Heart left ventricle (tissue), 16 donors: ENCODE results near the gene SHLD1. TPM values are rescaled to one million over a fixed set of nuclear protein-coding genes. Genes with fewer than 3 reads are reported as not detected.

Experiments
- ATAC-seq, 4 donors: fragments of 200-7000 bp; cut with Tn5 transposase; one replicate each; pipeline ENCODE4 v1.9.1; 2020 to 2022; ENCODE audit warnings: moderate library complexity in 4 of 4, mild to moderate bottlenecking in 3 of 4, moderate number of reproducible peaks in 1 of 4
- DNase-seq, 5 donors: peaks; one replicate each; pipeline ENCODE4 v3.0.0-alpha.2; 2020
- H3K27ac ChIP-seq, 12 donors: fragments of 200-600 bp; sonication (generic) in 4 of 12; one replicate each; pipeline versions ENCODE4 v1.5.0 to v1.8.0; 2016 to 2022; ENCODE audit warnings: mild to moderate bottlenecking in 2 of 12
- H3K27me3 ChIP-seq, 9 donors: fragments of 200-600 bp; sonication (generic) in 2 of 9; one replicate each; pipeline versions ENCODE4 v1.5.1 to v1.8.0; 2016 to 2022; ENCODE audit warnings: mild to moderate bottlenecking in 3 of 9
- H3K36me3 ChIP-seq, 9 donors: fragments of 200-600 bp; sonication (generic) in 2 of 9; one replicate each; pipeline versions ENCODE4 v1.5.0 to v1.8.0; 2018 to 2022; ENCODE audit warnings: mild to moderate bottlenecking in 2 of 9
- H3K4me1 ChIP-seq, 12 donors: fragments of 200-600 bp; sonication (generic) in 4 of 12; one replicate each; pipeline versions ENCODE4 v1.5.0 to v1.8.0; 2016 to 2022; ENCODE audit warnings: mild to moderate bottlenecking in 3 of 12
- H3K4me3 ChIP-seq, 12 donors: fragments of 200-600 bp; sonication (generic) in 4 of 12; one replicate each; pipeline versions ENCODE4 v1.5.0 to v1.8.0; 2017 to 2022; ENCODE audit warnings: mild to moderate bottlenecking in 9 of 12, moderate library complexity in 4 of 12
- H3K9me3 ChIP-seq, 12 donors: fragments of 200-600 bp; sonication (generic) in 4 of 12; one replicate each; pipeline versions ENCODE4 v1.5.0 to v1.8.0; 2016 to 2022; ENCODE audit warnings: mild to moderate bottlenecking in 1 of 12
- CTCF ChIP-seq, 12 donors: fragments of 200-600 bp; sonication (generic) in 4 of 12; IDR thresholded peaks; one replicate each; pipeline versions ENCODE4 v1.5.0 to v1.8.0; 2018 to 2022; ENCODE audit warnings: antibody characterized with exemption in 12 of 12, mild to moderate bottlenecking in 5 of 12
- POLR2A ChIP-seq, 2 donors: fragments of 450-650 bp; IDR thresholded peaks; one replicate each; pipeline ENCODE4 v1.6.1; 2017; ENCODE audit warnings: antibody characterized with exemption in 2 of 2, mild to moderate bottlenecking in 2 of 2, moderate library complexity in 2 of 2
- WGBS, 4 donors: extraction: QIAGEN DNeasy Blood & Tissue Kit in 2 of 4; methylation state at CpG; one replicate each; pipeline versions ENCODE4 v1.1.5 to v1.1.7; 2013 to 2018; 5-methylcytosine and 5-hydroxymethylcytosine counted together
- intact Hi-C, 10 donors: fragments of 100-400 bp; cut with DNase I; formaldehyde crosslinking; loops; one replicate each; pipeline versions ENCODE4 v1.11.1 to v1.14.2; 2022
- polyA plus RNA-seq, 2 donors: library from polyadenylated mRNA; stranded (reverse); fragments of 200-250 nt; gene quantifications; one replicate each; pipeline ENCODE4 v1.2.3, GENCODE V29; 2013
- total RNA-seq, 9 donors: library from RNA; depleted of rRNA in 2 of 9; stranded (reverse); fragments of >200 nt in 2 of 9; fragmentation: NEBNext Ultra II Directional in 3 of 9; extraction: Animal tissue kit (Norgen Biotek cat#: 25700) in 3 of 9; gene quantifications; one replicate each; pipeline versions ENCODE4 v1.1.0 to v1.2.4, GENCODE V29; 2016 to 2023
- donor health status: ischemic (EF 13 %, LVEDD 7.1; RV severe dilation, severe dysfunction).
- donor health status: healthy with polysubstance abuse.
- donor health status: DM: no; HTN: yes; CAD: no.
- donor health status: DM: no; HTN: no; CAD: no.
- donor health status: ischemic (EF 25% LVEDD 6.9; RV normal size, moderate dysfunction).
- donor health status: ischemic (EF 25% LVEDD 5.7; RV mildly dilated, moderate dysfunction).
- donor health status: healthy.
- donor health status: DM: yes; HTN: yes; CAD: no.
- donor health status: ischemic (EF 35%, LVEDD 5.7; RV mildly dilated, moderate dysfunction).
- donor health status: nonischemic (EF 11% LVEDD 7.7; RV severe dilation, severe dysfunction).
- donor health status: DM: yes; HTN: yes; CAD: no.
- donor health status: PGD.
- donor health status: ischemic (EF 29% LVEDD 5.4; RV normal size, mild dysfunction).
- donor health status: nonischemic (EF 23%, LVEDD 6.1; RV moderate dilation, normal function).

Gene SHLD1
- total and polyA plus RNA-seq, 11 donors: 0.94 to 7.1 (median 5.6) TPM

GRCh38 chr20:5844063-5844681, 94.0 kb downstream of the SHLD1 start:
- no peak for TF ChIP-seq POLR2A (IDR thresholded peaks at IDR 0.05)
- TF ChIP-seq CTCF (IDR thresholded peaks at IDR 0.05): no peak
- 84 to 90% (median 85%) methylated on average over 2 of the region's 2 CpGs for WGBS, 4 donors
- ATAC-seq: no peak
- no peak for DNase-seq
- intact Hi-C loops: no loop called here
- Histone ChIP-seq H3K4me3 (no peak overlapping the region), H3K36me3 (no peaks in the 10 kb centered on the region), H3K9me3 (no peaks in the 10 kb centered on the region), H3K27me3 (no peaks in the 10 kb centered on the region), H3K4me1 (peaks cover 0 to 29% (median 10%) of the 10 kb centered on the region in 12 donors), H3K27ac (no peak overlapping the region)

GRCh38 chr20:5845681-5846615, 95.7 kb downstream of the SHLD1 start:
- TF ChIP-seq CTCF (IDR thresholded peaks at IDR 0.05) (no peak), POLR2A (IDR thresholded peaks at IDR 0.05) (no peak)
- Histone ChIP-seq H3K36me3 (no peaks in the 10 kb centered on the region), H3K27me3 (no peaks in the 10 kb centered on the region), H3K27ac (no peak overlapping the region), H3K4me3 (peak overlapping the region in 2 of 12 donors; percentile 23 to 26), H3K9me3 (no peaks in the 10 kb centered on the region), H3K4me1 (peaks cover 0 to 32% (median 11%) of the 10 kb centered on the region in 12 donors)
- WGBS, 4 donors: 42 to 59% (median 44%) methylated on average over 12 of the region's 12 CpGs
- intact Hi-C loops: no loop called here
- ATAC-seq (no peak), DNase-seq (no peak)

DNA sequence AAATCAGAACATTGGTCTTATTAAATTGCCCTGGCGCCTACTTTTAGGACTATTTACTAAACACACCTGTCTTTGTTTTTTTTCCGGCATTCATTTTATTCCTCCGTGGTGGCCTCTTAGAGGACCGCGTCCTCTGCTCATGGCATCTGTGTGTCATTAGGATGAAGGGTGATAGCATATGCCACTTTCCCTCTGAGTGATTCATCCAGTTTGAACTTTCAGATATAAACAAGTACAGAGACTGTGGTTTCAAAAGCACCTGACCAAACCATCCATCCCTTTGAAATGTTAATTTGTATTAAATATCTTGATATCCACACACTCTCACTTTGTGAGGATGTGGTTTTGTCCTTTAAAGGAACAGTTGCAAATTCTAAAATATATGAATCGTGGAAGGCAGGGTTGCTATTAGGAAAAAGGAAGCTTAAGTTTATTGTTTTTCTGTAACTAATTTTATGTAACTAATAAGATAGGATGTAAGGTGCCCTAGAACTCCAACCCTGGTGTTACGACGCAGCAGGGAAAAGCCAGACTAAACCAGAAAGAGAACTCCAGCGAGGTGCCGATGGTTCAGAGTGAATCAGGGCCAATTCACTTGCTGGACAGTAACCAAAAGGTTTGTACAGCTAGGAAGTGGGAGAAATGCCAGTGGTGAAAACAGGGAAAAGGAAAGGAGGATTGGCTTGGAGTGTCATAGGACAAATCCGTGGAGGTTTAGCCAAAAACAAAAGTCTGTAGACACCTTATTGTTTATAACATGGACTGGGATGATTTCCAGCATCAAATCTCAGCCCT, 98.7 kb downstream of the SHLD1 start:
- Histone ChIP-seq H3K27ac (peak overlapping the region in 5 of 12 donors; percentile 2 to 60 (median 17)), H3K4me3 (no peak overlapping the region), H3K9me3 (no peaks in the 10 kb centered on the region), H3K4me1 (peaks cover 0 to 26% (median 11%) of the 10 kb centered on the region in 12 donors), H3K27me3 (no peaks in the 10 kb centered on the region), H3K36me3 (no peaks in the 10 kb centered on the region)
- ATAC-seq: peak; percentile 61 to 82 (median 72)
- intact Hi-C loops: no loop called here
- TF ChIP-seq CTCF (IDR thresholded peaks at IDR 0.05): no peak
- TF ChIP-seq POLR2A (IDR thresholded peaks at IDR 0.05): no peak
- WGBS, 4 donors: 50 to 57% (median 52%) methylated on average over 11 of the region's 11 CpGs
- no peak for DNase-seq
